GM19025 (cell line): ENCODE measurements around the gene DLD.
A peak's percentile ranks its signal among the peaks of the same experiment; 100 is the strongest.
"Not testable (repeated sequence)": the region's sequence is repeated elsewhere in the genome, so short reads cannot be mapped to it uniquely, and the experiment has no call there.

Experiments used
- ATAC-seq: cut with Tn5 transposase; IDR thresholded peaks from one replicate; pipeline ENCODE4 v1.9.1; 2021; ENCODE audit warnings: mild to moderate bottlenecking, low read depth, moderate library complexity; ENCODE audit not compliant: unreplicated experiment

DLD gene

DNA sequence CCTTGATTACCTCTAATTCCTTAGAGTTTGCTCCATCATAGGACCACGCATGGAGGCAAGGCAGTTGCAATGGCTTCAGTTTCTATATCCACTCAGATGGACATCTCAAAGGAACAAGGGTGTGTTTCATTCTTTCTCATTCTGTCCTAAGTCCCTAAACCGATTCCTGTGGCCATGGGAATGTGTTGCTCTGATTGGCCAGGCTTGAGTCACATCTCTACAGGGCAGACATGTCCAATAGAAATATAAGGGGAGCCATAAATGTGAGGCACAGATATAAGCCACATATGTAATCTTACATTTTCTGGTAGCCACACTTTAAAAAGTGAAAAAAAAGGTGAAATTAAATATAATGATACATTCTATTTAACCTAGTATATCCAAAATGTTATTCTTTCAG lies 16.9 kb upstream of the DLD start:
- no peak for ATAC-seq

DNA sequence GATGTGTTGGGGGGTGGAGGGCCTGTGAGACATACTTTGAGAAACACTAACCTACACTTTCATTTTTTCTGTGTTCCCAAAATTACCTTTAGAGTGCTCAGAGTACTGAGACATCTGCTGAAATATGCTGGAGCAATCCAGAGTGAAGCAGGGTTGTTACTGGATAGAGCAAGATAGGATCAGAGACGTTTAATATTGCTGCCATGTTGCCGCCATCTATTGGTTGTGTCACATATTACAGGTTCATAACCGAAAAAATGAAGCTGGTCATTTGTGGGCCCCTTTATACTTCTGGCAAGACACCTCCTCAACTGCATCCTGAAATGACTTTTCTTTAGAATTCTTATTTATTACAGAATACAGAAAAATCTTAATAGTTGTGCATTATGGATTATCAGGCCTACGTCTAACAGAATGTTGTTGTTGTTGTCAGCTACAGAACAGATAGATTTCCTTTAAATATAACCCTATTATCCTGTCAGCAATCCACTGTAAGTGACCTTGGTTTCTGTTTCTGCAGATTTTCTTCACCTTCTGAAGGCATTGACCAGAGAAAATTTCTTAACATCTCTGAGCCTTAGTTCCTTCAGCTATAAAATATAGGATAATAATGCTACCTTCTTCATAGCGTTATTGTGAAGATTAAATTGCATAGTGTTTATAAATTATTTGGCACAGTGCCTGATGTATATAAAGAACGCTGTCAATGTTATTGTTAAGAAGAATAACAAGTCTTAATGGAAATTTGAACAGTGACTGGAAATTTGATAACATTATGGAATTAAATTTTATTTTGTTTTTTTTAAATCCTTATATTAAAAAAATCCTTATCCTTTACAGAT lies 16.2 kb upstream of the DLD start:
- no peak for ATAC-seq

DNA sequence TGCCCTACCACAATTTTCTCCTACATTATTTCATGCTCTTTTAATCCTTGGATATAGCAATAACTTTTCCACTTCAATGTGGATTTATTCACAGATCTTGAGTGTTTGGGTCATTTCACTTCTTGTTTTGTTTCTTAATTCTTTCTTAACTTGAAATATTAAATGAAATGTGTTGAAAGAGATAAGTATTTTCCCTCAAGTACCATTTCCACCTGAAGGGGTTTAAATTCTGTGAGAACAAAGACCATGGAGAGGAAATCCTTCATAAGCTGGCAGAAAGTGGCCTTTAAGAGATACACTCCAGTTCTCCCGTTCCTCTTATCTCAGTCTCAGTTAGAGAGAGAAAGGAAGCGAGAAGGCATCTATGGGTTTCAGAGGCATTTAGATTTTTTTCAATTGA lies 14.1 kb upstream of the DLD start:
- no peak for ATAC-seq

DNA sequence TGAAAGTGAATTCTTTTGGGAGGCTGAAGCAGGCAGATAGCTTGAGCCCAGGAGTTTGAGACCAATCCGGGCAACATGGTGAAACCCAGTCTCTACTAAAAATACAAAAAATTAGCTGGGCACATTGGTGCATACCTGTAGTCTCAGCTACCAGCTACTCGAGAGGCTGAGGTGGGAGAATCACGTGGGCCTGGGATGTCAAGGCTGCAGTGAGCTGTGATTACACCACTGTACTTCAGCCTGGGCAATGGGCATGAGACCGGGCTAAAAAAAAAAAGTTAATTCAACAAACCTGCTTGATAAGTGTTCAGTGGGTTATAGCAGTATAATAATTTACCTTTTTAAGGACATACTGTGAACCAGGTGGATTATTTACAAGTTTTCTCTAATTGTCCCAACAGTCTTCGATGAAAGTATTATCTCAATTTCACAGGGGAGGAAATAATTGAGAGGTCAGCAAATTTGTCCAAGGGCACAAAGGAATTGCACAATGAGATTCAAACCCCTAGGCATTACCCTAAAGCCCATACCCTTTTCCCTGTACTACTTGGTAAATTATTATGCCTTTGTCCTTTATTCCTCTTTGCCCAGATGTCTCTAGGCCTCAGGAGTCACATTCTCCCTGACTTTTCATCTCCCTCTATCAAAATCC lies 13.1 kb upstream of the DLD start:
- no peak for ATAC-seq

DNA sequence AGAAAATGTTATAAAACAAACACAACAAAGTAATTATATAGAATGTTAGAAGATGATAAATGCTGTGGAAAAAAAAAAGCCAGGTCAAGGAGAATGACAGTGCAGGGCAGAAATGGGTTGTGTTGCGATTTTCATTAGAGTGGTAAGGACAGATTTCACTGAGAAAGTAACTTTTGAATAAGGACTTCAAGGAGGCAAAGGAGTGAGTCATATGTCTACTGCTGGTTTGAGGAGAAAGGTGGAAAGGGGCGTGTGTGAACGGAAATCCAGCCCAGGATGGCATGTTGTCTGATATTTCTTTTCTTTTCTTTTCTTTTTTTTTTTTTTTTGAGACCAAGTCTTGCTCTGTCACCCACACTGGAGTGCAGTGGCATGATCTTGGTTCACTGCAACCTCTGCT lies 12.3 kb upstream of the DLD start:
- no peak for ATAC-seq

DNA sequence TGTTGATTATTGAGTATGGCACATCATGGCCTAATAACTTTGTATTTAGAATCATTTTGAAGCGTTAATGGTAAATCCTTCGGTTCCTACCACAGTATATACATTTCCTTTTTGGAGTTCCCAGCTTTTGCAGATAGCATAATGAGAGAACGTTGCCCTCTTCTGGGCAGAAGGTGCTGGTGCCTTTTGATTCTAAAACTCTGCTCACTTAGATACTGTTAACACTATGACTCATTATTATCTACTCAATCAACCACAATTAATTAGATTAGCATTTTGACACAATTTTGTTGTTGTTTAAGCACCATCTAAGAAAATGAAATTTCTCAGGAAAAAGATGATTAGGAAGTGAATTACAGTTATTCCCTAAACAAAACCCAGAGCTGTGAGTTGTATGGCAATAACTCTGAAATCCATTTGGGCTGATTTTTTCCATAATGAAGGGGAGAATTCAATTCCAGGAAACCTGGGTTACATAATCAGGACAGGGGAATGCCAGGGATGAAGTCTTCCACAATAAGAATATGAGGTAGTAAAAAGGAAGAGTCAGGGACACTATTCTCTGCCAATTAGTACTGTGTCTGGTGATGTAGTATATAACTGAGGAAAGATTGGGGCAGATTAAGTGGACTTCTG lies 11.5 kb upstream of the DLD start:
- no peak for ATAC-seq

DNA sequence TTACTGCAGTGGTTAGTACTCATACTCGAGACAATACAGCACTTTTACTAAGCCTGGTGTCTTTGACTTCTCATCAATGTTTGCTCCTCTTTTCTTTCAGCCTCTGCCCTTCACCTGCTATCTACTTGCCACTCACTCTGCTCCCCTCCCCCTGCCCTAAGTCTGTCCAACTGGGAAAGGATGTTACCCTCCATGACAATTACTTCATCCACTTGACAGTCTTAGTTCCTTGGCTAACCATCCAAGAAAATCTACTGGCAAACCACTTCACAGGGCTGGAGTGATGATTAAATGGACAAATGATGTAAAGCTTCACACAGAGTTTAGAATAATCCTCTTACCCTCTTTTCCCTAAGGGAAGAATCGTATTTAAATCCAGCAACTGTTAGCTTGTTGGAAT lies 8.2 kb upstream of the DLD start:
- ATAC-seq: no peak

DNA sequence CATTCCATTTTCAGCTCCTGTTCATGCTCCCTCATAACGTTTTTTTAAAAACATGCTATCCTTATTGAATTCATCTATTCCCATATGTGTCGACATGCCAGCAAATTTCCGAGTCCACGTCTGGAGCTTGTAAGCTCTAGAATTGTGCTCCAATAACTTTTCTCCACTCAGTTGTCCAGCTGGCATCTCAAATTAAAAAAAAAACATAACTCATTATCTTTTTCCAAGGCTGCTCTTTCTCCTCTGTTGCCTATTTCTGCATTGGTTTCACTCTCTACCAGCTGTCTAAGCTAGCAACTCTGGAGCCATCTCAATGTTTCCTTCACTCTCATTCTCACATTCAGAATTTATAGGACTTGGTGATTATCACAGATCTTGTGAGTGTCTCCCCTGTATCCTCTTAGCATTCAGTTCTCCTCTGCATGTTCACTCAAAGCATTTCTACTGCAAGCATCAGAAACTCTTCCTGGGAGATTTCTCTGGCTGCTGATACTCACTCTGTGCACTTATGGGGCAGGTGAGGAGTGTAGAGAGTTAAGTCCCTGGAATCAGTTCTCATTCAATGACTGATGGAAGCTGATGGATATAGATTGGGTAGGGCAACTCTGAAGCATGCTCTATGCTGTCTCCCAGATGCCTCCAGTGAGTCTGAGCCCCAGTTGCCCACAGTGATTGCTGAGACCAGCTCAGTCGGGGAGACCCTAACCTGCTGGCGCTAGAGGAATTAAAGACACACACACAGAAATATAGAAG lies 6.7 kb upstream of the DLD start:
- no peak for ATAC-seq

DNA sequence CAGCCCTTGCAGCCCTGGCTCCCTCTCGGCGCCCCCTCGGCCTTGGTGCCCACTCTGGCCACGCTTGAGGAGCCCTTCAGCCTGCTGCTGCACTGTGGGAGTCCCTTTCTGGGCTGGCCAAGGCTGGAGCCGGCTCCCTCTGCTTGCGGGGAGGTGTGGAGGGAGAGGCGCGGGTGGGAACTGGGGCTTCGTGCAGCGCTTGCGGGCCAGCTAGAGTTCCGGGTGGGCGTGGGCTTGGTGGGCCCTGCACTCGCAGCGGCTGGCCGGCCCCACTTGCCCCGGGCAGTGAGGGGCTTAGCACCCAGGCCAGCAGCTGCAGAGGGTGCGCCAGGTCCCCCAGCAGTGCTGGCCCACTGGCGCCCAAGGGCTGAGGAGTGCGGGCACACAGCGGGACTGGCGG lies 3.2 kb upstream of the DLD start:
- ATAC-seq: not testable (repeated sequence)

DNA sequence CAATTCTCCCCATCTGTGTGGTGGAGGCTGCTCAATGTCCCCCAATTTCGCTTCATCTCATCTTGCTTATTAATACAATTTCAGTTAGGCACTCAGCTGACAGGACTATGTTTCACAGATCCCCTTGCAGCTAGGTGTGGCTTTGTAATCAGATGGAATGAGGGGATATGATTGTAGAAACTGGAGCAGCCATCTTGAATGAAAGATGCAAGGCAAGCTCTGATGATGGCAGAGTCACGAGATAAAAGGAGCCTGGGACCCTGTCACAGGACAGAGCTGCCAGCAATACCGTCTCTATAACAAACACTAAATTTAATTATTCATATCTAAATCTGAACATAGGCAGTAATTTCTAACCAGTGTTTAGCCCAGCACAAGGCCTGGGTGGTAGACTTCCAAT lies 991 bp upstream of the DLD start:
- ATAC-seq: no peak

DNA sequence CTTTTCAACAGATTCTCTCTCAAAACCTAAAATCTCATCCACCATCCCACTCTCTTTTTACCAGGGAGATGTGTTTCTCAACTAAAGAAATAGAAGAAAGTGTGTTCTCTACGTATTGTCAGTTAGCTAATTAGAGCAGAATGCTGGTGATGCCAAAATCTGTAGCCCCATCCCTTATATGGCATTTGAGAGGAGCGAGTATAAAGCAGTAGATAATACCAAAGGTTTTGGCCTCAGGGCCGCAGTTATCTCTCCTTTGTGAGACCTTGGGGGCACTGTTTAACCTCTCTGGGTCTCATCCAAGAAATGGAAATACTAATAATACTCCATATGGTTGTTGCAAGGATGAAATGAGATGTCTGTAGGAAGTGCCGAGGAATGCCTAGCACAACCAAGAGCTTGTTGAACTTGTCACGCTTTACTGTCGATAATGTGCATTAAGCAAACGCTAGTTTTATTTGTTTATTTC lies 456 bp upstream of the DLD start:
- no peak for ATAC-seq

DNA sequence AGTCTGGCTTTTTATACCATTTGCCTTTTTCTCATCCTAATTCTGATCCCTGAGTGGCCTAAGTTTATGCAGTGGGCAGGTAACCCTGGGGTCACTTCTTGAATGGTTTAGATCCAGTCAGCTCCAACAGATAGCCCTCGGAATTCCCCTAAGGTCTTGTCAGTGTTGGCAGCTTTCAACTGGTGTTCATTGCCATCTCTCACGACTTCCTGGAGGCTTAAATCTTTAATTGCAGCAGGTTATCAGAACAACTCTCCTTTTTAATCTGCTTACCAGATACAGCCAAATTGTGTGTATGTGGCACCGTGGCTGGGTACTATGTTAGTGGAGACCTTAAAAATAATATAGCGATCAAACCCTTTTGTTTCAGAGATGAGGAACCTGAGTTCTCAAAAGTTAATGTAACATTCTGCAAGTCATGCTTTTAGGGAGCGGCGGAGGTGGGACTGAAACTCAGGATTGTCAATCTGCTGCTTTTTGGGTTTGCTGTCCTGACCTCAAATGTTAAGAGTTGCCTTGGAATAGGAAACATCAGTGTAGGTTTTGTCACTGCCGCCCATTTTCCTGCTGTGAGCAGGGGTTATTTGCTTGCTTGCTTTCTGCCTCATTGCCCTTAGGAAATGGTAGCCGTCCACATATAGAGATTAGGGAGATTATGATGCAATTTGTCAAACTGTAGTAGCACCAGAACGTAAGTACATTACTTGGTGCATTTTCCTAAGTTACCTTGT lies 818 bp downstream of the DLD start:
- peak; percentile 15 for ATAC-seq

DNA sequence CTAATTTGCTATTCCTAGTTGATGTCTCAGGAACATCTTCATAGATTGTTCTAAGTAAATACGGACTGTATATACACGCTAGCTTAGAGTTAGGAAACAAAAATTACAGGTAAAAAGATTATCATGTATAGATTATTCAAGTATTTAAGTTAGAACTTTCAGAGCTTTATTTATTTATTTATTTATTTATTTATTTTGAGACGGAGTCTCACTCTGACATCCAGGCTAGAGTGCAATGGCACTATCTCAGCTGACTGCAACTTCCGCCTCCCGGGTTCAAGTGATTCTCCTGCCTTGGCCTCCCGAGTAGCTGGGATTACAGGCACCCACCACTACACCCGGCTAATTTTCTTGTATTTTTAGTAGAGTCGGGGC lies 1.4 kb downstream of the DLD start:
- not testable (repeated sequence) for ATAC-seq

DNA sequence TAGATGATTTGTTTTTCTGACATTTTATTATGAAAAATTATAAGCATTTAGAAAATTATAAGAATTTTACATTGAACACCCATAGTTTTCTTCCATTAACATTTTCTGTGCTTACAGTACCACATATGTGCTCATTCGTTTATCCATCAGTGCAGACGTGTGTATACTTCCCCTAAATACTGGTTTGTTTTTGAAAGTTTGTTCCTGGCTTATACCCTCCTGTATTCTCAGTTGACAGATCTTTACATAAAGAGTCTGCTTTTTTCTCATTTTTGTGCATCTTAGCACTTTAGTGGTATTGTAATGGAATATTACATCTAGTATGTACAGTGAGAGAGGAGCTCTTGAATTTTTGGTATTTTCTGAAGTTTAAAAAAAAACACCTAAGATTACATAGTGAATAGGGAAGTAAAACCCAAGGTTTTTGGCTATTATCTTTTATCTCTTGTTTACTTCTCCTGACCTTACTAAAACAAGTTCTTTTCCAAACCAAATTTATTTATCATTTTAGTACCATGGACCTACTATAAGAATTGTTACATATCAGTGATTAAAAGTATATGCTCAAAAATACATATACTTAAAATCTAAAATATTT lies 8.1 kb downstream of the DLD start:
- no peak for ATAC-seq

DNA sequence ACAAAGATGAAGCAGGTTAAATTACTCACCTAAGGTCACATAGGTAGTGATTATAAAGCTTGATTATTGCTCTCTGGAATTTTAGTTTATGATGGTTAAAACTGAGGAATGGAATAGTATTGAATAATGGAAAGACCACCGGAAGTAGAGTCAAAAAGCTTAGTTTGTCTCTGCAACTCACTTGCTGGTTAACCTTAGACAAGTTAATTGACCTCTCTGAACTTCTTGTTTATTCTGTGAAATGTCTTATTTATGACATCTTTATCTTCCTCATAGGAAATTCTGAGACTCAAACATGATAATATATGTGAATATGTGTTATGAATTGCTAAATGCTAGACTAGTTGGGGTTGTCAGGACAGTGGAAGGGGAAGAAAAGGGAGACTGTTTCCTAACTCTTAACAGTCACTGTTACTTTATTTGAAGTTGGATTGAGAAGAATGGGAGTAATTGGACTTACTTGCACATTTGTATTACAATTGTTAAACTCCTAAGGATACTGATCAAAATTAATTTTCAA lies 9.6 kb downstream of the DLD start:
- ATAC-seq: no peak

DNA sequence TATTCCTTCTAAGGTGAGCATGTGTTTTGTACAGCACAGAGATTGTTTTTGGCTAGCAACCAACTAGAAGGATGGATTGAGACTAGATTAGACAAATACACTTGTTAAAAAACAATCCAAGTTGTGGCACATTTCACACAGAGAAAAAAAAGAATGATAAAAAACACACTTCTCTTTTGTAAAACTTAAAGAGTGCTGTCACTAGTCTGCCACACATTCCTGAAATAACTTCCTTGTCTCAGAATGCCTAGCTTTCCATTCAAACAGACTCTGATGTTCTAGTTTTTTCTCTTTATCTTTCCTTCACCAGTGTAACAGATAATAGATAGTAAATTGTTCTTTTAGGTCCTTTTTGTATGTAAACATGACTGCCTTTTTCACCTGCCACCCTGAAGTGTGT lies 11.4 kb downstream of the DLD start:
- no peak for ATAC-seq

DNA sequence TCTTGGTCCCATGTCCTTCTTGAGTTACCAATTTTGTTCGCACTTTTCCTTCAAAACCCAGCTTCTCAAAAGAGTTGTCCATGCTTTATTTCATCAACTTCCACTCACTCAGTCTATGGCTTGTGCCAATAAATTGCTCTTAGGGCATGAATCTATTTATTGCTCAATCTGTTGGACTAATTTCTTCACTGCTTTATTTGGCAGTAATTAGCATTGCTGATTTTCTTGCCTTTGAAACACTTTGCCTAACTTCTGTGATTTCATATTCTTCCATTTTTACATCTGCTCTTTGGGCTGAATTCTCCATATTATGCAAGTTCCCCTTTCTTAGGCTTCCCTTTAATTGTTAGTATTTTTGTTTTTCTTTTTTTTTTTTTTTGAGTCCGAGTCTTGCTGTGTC lies 16.8 kb downstream of the DLD start:
- no peak for ATAC-seq

DNA sequence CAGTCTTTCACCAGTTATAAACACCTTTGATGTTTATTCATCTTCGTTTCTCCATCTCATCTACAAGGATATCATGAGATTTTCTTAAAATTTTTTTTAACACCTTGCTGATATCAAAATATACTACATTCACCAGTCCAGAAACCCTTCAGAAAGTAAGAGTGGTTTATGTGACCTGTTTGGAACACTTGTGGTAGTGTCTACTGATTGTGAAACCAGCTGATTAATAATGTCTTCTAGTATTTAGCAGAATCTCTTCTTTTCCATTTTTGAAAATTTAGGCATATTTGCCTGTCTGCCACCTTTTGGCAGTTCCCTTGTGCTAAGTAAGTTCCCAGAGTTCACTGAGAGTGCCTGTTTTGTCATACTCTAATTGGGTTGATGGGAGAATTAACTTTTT lies 18.5 kb downstream of the DLD start:
- no peak for ATAC-seq

DNA sequence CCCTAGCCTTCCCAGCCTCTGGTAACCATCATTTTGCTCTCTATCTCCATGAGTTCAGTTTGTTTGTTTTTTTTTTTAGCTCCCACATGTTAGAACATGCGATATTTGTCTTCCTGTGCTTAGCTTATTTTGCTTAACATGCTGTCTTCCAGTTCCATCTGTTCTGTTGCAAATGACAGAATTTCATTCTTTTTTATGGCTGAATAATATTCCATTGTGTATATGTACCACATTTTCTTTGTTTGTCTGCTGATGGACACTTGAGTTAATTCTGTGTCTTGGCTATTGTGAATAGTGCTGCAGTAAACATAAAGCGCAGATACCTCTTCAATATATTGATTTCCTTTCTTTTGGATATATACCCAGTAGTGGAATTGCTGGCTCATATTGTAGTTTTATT lies 21.0 kb downstream of the DLD start:
- ATAC-seq: no peak

DNA sequence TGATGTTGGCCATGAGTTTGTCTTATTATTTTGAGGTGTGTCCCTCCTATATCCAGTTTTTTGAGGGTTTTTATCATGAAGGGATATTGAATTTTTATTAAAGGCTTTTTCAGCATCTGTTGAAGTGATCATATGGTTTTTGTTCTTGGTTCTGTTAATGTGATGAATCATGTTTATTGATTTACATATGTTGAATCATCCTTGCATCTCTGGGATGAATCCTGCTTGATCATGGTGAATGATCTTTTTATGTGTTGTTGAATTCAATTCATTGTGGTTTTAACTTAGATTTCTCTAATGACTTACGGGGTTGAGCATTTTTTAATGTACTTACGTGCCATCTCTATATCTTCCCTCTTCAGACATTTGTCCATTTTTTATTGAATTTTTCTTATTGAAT lies 22.9 kb downstream of the DLD start:
- ATAC-seq: no peak
